Nephron progenitor cell (in vitro differentiated cells): Measurements from ENCODE around the gene SP2.

ENCODE experiments used
- DNase-seq: peaks from one replicate; pipeline ENCODE4 v3.0.0; 2021
- H3K27ac Mint-ChIP-seq: 2 replicates; pipeline ENCODE4 v1.8.0; 2021; ENCODE audit warnings: mild to moderate bottlenecking, moderate library complexity, mixed read lengths
- H3K27me3 Mint-ChIP-seq: 2 replicates; pipeline ENCODE4 v1.8.0; 2021; ENCODE audit warnings: mild to moderate bottlenecking, low read depth, mixed read lengths; ENCODE audit not compliant: poor library complexity
- H3K36me3 Mint-ChIP-seq: 2 replicates; pipeline ENCODE4 v1.8.0; 2021; ENCODE audit warnings: low read depth, mixed read lengths
- H3K4me1 Mint-ChIP-seq: 2 replicates; pipeline ENCODE4 v1.8.0; 2021; ENCODE audit warnings: mixed read lengths
- H3K4me3 Mint-ChIP-seq: 2 replicates; pipeline ENCODE4 v1.8.0; 2021; ENCODE audit warnings: mild to moderate bottlenecking, moderate library complexity, mixed read lengths
- H3K9me3 Mint-ChIP-seq: 2 replicates; pipeline ENCODE4 v1.8.0; 2021; ENCODE audit warnings: mild to moderate bottlenecking, moderate library complexity, mixed read lengths
- CTCF ChIP-seq: fragments of 200-600 bp; sonication (generic); IDR thresholded peaks from 2 replicates; pipeline ENCODE4 v1.5.0; 2021; ENCODE audit warnings: antibody characterized with exemption

SP2 gene

GRCh38 chr17:47872651-47873161, 23.3 kb upstream of the SP2 start:
- H3K27me3 Mint-ChIP-seq: peaks cover 7% of the 10 kb centered on the region

DNA sequence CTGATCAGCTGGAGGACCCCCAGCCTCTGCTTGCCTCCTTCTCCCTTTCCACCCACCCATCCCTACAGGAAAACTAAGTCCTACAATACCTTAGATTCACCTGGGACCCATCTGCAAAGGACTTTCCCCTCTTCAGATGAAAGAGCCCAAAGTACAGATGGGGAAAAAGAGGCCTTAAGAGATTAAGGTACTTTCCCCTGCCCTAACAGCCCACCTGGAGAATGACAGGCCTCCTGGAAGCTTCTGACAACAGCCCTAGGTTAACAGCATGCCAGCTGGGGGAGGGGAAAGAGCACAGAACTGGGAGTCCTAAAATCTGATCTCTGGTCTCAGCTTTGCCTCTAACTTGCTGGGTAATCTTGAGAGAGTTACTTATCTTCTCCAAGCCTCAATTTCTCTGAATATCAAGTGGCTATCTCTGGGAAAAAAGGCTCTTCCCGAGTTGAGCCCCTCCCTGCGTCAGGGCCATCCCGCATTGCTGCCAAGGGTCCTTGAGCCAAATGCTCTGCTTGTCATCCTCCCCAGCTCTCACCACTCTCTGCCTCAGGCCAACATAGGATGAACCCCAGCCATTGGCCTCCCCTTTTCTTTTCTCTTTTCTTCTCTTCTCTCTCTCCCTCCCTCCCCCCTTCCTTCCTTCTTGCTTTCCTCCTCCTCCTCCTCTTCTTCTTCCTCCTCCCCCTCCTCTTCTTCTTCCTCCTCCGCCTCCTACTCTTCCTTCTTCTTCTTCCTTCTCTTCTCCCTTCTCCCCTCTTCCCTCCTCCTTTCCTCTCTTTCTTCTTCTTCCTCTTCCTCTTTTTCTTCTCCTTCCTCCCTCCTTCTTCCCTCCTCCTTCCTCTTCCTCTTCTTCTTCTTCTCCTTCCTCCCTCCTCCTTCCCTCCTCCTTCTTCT, 22.6 kb upstream of the SP2 start:
- H3K9me3 Mint-ChIP-seq: no peaks in the 10 kb centered on the region
- H3K27me3 Mint-ChIP-seq: peaks cover 7% of the 10 kb centered on the region
- peaks cover 90% of the 10 kb centered on the region for H3K4me1 Mint-ChIP-seq
- no peak for TF ChIP-seq CTCF
- H3K36me3 Mint-ChIP-seq: no peaks in the 10 kb centered on the region
- H3K4me3 Mint-ChIP-seq: peak overlapping the region; percentile 60
- no peak for DNase-seq
- no peak overlapping the region for H3K27ac Mint-ChIP-seq

More at GRCh38 chr17:47872651-47873161, 23.3 kb upstream of the SP2 start:
- Mint-ChIP-seq H3K27ac (no peak overlapping the region), H3K9me3 (no peaks in the 10 kb centered on the region), H3K36me3 (no peaks in the 10 kb centered on the region), H3K4me1 (peaks cover 90% of the 10 kb centered on the region), H3K4me3 (peak overlapping the region; percentile 60)
- TF ChIP-seq CTCF: no peak
- DNase-seq: no peak

DNA sequence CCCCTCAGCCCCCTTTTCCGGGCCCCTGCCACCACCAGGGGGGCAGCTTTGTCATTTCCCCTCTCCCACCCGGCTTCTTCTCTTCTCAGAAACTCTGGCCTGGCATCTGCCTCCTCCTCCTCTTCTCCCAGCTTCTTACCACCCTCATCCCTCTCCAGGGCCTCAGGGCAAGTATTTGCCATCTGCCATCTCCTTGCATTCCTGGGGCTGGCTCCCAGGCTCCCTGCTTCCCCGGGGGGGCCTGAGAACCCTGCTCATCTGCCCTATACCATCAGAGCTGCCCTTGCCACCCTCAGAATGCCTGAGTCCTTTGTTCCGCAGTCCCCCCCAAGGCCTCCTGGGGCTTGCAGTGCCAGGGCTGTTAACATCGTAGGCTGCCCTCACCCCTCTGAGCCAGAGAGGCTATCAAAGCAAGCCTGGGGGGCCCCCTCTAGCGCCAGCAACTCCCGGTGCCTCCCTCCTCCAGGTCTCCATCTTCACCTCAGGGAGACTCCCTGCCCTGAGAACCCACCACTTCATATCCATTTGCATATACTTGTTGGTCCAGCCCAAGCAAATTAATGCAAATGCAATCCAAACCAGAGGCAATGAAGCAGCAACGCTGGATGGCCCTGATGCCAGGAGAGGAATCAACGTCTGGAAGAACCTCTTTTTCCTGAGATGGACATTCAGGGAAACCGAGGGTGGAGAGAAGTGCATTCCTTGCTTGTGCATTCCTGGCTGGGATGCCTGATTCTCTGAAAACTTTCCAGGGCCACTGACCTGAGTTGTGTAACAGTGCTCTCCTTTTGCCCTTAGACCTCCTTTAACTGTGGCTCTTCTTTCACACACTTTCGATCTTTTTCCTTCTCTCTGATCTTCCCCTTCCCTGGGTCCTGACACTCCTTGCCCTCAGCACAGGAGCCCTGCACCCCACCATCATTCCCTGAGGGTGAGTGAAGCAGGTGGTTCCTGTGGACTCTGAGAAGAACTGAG, 20.7 kb upstream of the SP2 start:
- Mint-ChIP-seq H3K4me1 (peaks cover 90% of the 10 kb centered on the region), H3K4me3 (peak overlapping the region; percentile 31), H3K9me3 (no peaks in the 10 kb centered on the region), H3K36me3 (no peaks in the 10 kb centered on the region), H3K27me3 (peaks cover 11% of the 10 kb centered on the region), H3K27ac (no peak overlapping the region)
- TF ChIP-seq CTCF: no peak
- no peak for DNase-seq

- Mint-ChIP-seq H3K4me3 (peak overlapping the region; percentile 13), H3K36me3 (no peaks in the 10 kb centered on the region), H3K9me3 (no peaks in the 10 kb centered on the region), H3K27me3 (peaks cover 5% of the 10 kb centered on the region), H3K27ac (peak overlapping the region; percentile 93), H3K4me1 (peaks cover 88% of the 10 kb centered on the region)
- DNase-seq: peak; percentile 68
- no peak for TF ChIP-seq CTCF
Measured at GRCh38 chr17:47877368-47878034, 18.5 kb upstream of the SP2 start.

- no peak for TF ChIP-seq CTCF
- peak overlapping the region; percentile 49 for H3K4me3 Mint-ChIP-seq
- H3K9me3 Mint-ChIP-seq: no peaks in the 10 kb centered on the region
- H3K27ac Mint-ChIP-seq: peak overlapping the region; percentile 26
- no peaks in the 10 kb centered on the region for H3K36me3 Mint-ChIP-seq
- H3K27me3 Mint-ChIP-seq: peaks cover 10% of the 10 kb centered on the region
- no peak for DNase-seq
- H3K4me1 Mint-ChIP-seq: peaks cover 87% of the 10 kb centered on the region
Measured at GRCh38 chr17:47878203-47879027, 17.6 kb upstream of the SP2 start.
